Astrocyte of the hippocampus (primary cell): ENCODE data around the gene PDE8B.
"Not testable (repeated sequence)": the region's sequence is repeated elsewhere in the genome, so short reads cannot be mapped to it uniquely, and the experiment has no call there.

Source experiments
- DNase-seq: peaks from one replicate; pipeline ENCODE4 v3.0.0; 2011; ENCODE audit warnings: low read depth, low spot score

The PDE8B gene

DNA sequence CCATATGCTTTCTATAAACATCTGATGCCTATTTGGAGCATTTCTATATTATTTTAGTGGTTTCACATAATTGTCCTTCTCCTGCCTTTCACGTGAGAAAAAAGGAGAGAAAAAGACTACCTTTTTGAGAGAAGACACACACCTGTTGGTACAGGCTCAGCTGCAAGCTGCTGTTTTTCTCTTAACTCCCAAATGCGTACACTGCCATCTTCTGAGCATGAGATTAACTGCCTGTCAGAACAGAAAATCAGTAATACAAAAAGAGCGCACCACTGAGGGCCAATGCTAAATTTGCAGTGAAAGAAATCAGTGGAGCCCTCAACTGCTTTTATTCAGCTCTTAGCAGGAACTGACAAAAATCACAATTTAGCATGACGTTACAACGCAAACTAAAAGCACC, 226.7 kb downstream of the PDE8B start:
- peak; percentile 28 for DNase-seq

DNA sequence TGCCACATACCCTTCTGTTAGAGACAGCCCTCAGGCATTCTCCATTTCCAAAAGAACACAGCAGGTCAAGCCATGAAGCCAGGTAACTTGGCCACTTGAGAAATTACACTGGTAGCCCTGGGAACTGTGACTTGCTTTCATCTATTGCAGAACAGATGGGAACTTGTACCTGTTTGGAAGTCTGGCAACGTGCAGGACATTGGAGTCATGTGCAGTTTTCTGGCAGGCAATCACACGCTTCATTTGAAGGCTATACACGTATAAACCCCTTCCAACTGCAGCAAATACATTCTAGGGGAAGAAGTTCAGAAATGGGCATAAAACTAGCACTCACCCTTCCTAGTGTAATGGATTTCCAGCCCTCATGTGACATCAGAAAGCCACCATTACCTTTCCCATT, 227.6 kb downstream of the PDE8B start:
- DNase-seq, result no peak

DNA sequence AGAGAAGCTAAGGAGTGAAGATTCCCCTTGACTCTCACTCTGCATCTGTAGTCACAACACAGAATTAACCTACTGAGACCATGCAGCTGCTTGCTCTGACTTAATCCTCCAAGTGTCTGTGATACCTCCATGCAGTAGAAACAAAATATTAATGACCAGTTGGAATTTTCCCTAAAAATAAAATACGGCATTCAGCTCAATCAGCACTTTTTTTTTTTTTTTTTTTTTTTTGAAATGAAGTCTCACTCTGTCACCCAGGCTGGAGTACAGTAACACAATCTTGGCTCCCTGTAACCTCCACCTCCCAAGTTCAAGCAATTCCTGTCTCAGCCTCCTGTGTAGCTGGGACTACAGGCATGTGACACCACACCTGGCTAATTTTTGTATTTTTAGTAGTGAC, 233.2 kb downstream of the PDE8B start:
- DNase-seq, result no peak

DNA sequence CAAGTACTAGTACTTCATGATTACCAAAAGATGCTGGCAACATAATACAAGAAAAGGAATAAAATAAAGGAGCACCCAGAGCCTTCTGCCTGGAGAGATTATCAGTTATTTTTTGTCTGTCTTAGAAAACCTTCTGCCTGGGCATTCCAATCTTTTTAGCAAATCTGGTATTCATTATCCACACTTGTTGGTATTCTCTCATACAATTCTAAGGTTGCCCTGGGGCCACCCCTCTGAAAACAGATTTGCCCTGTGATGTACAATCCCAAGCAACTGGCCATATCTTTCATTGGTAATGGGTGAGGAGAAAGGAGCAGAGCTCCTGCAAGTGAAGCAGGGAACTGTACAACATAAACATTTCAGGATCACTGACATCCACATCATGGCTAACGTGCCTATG, 233.9 kb downstream of the PDE8B start:
- DNase-seq, result no peak

DNA sequence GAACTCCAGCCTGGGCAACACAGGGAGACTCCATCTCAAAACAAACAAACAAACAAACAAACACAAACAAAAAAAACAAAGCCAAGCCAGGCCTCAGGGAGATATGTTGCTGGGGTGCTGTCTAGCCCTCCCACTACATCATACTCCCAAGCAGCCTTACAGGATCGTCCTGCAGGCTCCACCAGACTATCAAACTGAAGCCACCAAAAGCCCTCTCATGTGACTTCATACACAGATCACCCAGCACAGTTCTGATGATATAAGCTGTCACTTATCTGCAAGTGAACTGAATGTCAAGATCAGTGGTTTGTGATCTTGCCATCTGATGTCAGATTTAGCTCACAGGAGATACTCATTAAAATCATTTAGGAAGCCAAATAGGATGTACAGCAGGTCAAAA, 238.4 kb downstream of the PDE8B start:
- no peak for DNase-seq

DNA sequence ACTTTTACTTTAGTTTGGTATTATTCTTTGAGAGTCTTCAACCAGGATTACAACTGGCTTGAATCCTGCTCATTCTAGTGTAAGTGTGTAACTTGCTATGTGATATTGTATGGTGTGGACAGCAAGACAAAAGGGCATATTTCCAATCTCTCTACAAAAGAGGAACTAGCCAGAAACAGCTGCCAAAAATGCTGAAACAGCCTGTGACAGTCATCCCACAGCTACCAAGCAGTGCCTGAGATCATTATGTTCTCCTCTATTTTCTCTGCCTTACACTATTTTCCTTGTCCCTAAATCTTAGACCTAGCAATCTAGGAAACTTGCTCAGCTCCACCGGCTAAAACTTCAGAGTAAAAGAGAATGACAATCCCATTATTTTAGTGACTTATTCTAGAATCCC, 238.8 kb downstream of the PDE8B start:
- peak; percentile 39 for DNase-seq

DNA sequence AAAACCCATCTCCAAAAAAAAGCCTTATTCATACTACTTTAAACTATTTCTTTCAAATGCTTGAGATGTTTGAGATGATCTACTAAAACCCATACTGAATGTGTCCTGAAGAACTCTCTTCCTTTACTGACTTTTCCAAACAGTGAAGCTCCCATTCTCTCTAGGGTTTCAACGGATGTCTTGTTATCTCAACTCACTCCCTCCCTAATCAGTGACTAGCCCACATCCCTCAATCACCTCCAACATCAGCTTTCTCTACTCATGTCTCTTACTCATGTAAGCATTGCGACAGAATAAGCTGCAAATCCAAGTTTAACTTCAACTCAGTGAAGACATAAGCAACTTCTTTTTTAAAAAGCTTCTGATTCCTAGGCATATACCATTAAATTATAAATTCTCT, 239.5 kb downstream of the PDE8B start:
- no peak for DNase-seq

DNA sequence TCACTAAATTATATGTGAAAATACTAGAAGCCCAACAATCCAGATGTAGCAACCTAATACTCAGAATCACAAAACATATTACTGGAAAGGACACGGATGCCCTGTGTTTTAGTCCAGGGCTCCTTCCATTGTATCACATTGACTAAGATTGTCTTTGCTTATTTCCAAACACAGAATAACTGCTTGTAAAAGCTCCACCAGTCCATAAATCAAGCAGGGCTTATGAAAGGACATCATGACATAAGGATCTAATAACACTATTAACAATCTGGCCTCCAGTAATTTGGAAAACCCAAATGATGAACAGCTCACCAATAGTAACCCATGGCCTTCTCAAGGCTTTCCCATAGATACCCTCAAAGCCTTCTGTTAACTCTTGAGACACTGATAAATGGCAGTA, 241.9 kb downstream of the PDE8B start:
- DNase-seq, result no peak

DNA sequence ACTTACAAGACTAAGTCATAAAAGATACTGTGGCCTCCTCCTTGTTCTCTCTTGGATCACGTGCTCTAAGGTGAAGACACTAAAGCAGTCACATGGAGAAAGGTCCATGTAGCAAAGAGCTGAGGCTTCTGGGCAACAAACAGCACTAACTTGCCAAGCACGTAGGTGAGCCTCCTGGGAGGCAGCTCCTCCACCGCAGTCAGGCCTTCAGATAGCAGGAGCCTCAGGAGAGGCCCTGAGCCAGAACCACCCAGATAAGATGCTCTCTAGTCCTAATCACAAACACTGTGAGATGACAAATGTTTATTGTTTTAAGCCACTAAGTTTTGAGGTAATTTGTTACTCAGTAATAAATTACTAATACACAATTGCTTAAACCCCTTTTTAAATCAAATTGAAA, 243.6 kb downstream of the PDE8B start:
- no peak for DNase-seq

DNA sequence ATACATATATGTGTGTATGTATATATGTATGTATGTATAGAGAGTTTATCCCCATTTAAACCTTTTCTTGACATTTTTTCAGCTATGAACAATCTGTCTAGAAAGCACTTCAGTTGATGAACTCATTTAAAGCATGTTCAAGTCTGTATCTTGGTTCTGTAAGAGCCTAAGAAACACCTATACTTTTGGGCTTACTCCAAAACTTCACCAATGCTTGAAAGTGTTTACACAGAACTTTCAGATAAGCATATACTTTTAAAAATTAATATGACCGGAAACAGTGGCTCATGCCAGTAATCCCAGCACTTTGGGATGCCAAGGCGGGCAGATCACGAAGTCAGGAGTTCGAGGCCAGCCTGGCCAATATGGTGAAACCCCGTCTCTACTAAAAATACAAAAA, 250.8 kb downstream of the PDE8B start:
- no peak for DNase-seq

DNA sequence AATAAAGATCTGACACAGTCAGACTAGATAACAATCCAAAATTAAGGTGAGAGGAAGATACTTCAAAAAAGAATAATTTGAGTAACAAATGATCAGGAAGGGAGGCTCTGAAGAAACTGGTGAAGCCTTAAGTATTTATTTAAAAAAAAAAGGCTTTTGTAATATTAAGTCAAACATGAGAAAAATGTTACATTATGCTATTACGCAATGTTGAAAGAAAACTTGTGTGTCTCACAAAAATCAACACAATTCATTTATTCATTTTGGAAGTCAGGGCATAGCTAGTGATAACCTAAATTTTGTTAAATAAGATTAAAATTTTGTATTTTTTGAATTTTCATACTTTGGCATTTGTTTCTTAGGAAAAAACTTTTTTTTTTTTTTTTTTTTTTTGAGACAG, 253.4 kb downstream of the PDE8B start:
- DNase-seq, result no peak

DNA sequence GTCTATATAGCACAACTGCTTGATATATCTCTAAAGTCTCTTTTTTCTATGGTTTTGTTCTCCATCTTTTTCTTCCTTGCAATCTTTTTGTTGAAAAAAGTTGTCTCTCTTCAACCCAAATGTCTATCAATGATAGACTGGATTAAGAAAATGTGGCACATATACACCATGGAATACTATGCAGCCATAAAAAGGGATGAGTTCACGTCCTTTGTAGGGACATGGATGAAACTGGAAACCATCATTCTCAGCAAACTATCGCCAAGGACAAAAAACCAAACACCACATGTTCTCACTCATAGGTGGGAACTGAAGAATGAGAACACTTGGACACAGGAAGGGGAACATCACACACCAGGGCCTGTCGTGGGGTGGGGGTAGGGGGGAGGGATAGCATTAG, 258.4 kb downstream of the PDE8B start:
- DNase-seq, result not testable (repeated sequence)

DNA sequence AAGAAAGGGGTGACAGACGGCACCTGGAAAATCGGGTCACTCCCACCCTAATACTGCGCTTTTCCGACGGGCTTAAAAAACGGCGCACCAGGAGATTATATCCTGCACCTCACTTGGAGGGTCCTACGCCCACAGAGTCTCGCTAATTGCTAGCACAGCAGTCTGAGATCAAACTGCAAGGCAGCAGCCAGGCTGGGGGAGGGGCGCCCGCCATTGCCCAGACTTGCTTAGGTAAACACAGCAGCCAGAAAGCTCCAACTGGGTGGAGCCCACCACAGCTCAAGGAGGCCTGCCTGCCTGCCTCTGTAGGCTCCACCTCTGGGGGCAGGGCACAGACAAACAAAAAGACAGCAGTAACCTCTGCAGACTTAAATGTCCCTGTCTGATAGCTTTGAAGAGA, 264.6 kb downstream of the PDE8B start:
- DNase-seq, result not testable (repeated sequence)
